Esophagus squamous epithelium (tissue), 5 donors: Measurements from ENCODE around the gene PDHB. TPM values are rescaled to one million over a fixed set of nuclear protein-coding genes. Genes with fewer than 3 reads are reported as not detected.
A peak's percentile ranks its signal among the peaks of the same experiment; 100 is the strongest.

ENCODE experiments used
- DNase-seq: peaks from one replicate; lab custom pipeline; 2025; lab: John Stamatoyannopoulos, UW
- H3K27ac ChIP-seq, 4 donors: fragments of 200-600 bp; sonication (generic); one replicate each; pipeline ENCODE4 v1.5.1; 2016 to 2019; ENCODE audit warnings: mild to moderate bottlenecking in 1 of 4
- H3K27me3 ChIP-seq, 4 donors: fragments of 200-600 bp; sonication (generic); 1 replicate in 3 of 4; 2 replicates in 1 of 4; pipeline versions ENCODE4 v1.5.1 to v1.6.0; 2017 to 2021; ENCODE audit warnings: antibody characterized with exemption in 1 of 4
- H3K36me3 ChIP-seq, 3 donors: fragments of 200-600 bp; sonication (generic); one replicate each; pipeline ENCODE4 v1.5.1; 2016 to 2019
- H3K4me1 ChIP-seq, 3 donors: fragments of 200-600 bp; sonication (generic); one replicate each; pipeline ENCODE4 v1.5.1; 2017 to 2019
- H3K4me3 ChIP-seq, 4 donors: fragments of 200-600 bp; sonication (generic); 1 replicate in 3 of 4; 2 replicates in 1 of 4; pipeline ENCODE4 v1.5.1; 2016 to 2019; ENCODE audit warnings: mild to moderate bottlenecking in 2 of 4, moderate library complexity in 1 of 4
- H3K9me3 ChIP-seq, 3 donors: fragments of 200-600 bp; sonication (generic); one replicate each; pipeline ENCODE4 v1.5.1; 2016 to 2019
- POLR2A ChIP-seq, 4 donors: fragments of 450-650 bp; IDR thresholded peaks; one replicate each; pipeline ENCODE4 v1.6.1; 2017; ENCODE audit warnings: antibody characterized with exemption in 4 of 4, mild to moderate bottlenecking in 4 of 4, moderate library complexity in 3 of 4
- WGBS, 2 donors: methylation state at CpG; one replicate each; pipeline ENCODE4 v1.1.5; 2018; 5-methylcytosine and 5-hydroxymethylcytosine counted together
- intact Hi-C: fragments of 100-400 bp; cut with DNase I; formaldehyde crosslinking; loops from one replicate; pipeline ENCODE4 v1.15.0; 2022
- total RNA-seq, 4 donors: library from RNA; depleted of rRNA; stranded (reverse); fragments of >200 nt; gene quantifications; one replicate each; pipeline ENCODE4 v1.1.0, GENCODE V29; 2016
- TF ChIP-seq, protein P1 (sequence below), 6 experiments: fragments of 450-650 bp in 4 of 6; fragments of 200-600 bp in 2 of 6; sonication (generic) in 2 of 6; IDR thresholded peaks; one replicate each; pipeline ENCODE4 v1.5.1; 2016 to 2019; ENCODE audit warnings: antibody characterized with exemption in 6 of 6, mild to moderate bottlenecking in 4 of 6, moderate library complexity in 4 of 6
- donor health status: DM: yes; HTN: yes; CAD: no.

The PDHB gene
- total RNA-seq, 4 donors from 2014 or later, result 52.6 to 104 (median 83.0) TPM

DNA sequence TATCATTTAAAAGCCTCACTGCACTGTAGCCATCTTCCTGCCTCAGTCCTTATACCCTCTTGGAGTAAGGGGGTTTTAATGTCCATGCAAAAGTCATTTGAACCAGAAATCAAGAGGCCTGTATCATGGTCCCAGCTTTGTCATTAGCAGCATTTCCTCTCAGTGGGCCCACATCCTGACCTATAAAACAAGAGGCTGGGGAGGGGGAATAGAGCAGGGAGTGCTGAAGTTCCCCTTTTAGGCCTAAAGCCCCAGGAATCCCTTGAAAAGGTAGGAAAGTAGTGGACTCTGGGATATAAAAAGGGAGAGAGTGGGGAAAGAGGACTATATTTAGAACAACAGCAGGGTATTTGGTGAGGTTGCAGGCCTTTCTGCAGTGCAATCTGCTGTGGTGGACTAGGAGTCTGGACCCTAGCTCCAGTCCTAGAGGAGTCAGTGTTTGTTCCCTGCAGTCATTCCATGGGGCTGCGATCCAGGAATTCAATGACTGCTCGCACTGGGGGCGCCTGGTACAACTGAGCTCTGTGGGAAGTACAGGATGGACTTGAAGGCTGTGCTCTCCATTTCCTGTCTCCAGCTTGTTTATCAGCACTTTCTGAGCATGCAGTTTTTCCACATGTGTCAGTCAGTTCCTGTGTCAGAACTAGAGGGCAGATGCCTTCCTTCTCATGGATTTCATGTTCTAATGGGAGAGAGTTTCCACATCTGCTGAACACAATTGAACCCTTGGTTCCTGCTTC, 46.8 kb downstream of the PDHB start:
- peak overlapping the region; percentile 24 to 80 (median 70) for H3K27ac ChIP-seq
- TF ChIP-seq POLR2A (IDR thresholded peaks at IDR 0.05), result no peak
- TF ChIP-seq, protein P1, sequence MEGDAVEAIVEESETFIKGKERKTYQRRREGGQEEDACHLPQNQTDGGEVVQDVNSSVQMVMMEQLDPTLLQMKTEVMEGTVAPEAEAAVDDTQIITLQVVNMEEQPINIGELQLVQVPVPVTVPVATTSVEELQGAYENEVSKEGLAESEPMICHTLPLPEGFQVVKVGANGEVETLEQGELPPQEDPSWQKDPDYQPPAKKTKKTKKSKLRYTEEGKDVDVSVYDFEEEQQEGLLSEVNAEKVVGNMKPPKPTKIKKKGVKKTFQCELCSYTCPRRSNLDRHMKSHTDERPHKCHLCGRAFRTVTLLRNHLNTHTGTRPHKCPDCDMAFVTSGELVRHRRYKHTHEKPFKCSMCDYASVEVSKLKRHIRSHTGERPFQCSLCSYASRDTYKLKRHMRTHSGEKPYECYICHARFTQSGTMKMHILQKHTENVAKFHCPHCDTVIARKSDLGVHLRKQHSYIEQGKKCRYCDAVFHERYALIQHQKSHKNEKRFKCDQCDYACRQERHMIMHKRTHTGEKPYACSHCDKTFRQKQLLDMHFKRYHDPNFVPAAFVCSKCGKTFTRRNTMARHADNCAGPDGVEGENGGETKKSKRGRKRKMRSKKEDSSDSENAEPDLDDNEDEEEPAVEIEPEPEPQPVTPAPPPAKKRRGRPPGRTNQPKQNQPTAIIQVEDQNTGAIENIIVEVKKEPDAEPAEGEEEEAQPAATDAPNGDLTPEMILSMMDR (IDR thresholded peaks at IDR 0.05), result no peak
- H3K27me3 ChIP-seq, result no peaks in the 10 kb centered on the region
- intact Hi-C loops, result no loop called here
- H3K9me3 ChIP-seq, result no peaks in the 10 kb centered on the region
- H3K36me3 ChIP-seq, result peaks cover 0 to 16% (median 0%) of the 10 kb centered on the region in 3 donors
- 51 to 80% methylated on average over 3 of the region's 3 CpGs for WGBS, 2 donors
- no peak overlapping the region for H3K4me3 ChIP-seq
- DNase-seq, result no peak
- peaks cover 6 to 53% (median 18%) of the 10 kb centered on the region in 3 donors for H3K4me1 ChIP-seq

DNA sequence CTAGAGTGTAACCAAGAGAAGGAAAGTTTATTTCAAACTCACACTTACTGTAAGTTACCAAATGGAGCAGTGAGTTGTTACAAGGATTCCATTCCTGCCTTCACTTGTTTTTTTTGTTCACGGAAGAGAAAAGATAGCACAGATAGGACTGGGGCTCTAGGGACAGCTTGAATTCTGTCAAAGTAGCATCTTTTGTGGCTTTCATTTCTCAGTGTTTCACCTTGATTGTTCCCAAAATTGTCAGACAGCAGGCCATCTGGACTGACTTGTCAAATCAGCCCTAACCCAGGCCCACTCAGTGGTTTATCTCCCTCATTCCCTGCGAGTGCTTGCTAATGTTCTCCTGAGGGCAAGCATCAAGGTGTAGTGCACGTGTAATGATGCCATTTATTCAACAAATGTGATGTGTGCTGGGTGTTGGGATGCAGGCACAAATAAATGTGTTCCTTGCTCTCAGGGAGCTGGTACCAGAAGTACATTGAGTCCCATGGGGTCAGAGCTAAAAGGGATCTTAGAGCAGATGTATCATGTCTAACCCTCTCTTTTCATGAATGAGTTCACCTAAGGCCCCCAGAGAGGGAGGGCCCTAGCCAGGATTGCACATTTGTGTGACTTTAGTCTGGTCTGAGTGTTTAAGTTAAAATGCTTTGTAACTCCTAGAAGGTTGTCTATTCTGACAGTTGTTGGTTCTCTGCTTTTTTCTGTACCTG, 49.1 kb downstream of the PDHB start:
- Histone ChIP-seq H3K36me3 (peaks cover 0 to 15% (median 0%) of the 10 kb centered on the region in 3 donors), H3K4me1 (peaks cover 6 to 44% (median 18%) of the 10 kb centered on the region in 3 donors), H3K4me3 (no peak overlapping the region), H3K27me3 (no peaks in the 10 kb centered on the region), H3K27ac (peak overlapping the region in 1 of 4 donors; percentile 15), H3K9me3 (no peaks in the 10 kb centered on the region)
- no peak for DNase-seq
- WGBS, 2 donors, result 74 to 85% methylated on average over 3 of the region's 3 CpGs
- TF ChIP-seq, protein P1 (IDR thresholded peaks at IDR 0.05), result no peak
- no peak for TF ChIP-seq POLR2A (IDR thresholded peaks at IDR 0.05)
- intact Hi-C loops, result no loop called here

DNA sequence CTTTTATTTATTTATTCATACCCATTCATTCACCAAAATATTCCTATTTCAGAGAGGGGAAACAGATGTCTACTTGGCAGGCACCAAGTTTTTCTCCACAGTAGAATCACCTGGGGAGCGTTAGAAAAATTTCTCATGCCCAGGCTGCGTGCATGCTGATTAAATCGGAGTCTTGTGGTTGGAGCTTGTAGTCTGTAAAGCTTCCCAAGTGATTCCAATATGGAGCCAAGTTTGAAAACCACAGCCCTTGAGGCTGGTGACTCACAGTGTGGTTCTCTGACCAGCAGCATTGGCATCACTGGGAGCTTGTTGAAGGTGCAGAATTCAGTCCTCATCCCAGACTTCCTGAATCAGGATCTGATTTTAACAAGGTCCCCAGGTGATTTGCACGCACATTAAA, 49.7 kb downstream of the PDHB start:
- no peak for DNase-seq
- Histone ChIP-seq H3K4me1 (peaks cover 6 to 38% (median 18%) of the 10 kb centered on the region in 3 donors), H3K27me3 (no peaks in the 10 kb centered on the region), H3K36me3 (peaks cover 0 to 15% (median 0%) of the 10 kb centered on the region in 3 donors), H3K4me3 (no peak overlapping the region), H3K27ac (no peak overlapping the region), H3K9me3 (no peaks in the 10 kb centered on the region)
- 46 to 52% methylated on average over 3 to 4 of the region's 4 CpGs for WGBS, 2 donors
- intact Hi-C loops, result no loop called here
- TF ChIP-seq POLR2A (IDR thresholded peaks at IDR 0.05), result no peak
- TF ChIP-seq, protein P1 (IDR thresholded peaks at IDR 0.05), result no peak

DNA sequence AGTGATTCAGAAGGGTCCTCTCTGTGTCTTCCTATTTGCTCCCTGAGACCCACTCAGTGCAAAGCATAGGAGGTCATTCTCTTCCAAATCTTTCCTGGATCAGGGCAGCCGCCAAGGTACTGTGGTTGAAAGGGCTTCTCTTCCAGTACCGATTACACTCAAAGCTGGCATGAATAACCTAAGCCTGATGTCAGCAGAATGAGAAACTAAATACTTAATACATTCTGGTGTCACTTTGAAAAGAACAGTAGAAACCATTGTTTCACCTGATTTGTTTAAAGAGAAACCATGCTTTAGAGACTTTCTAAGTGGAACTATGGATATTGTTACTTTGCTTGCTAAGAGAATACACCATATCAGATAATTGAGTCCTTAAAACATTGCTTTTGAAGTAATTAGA, 50.2 kb downstream of the PDHB start:
- 65 to 75% methylated on average over 2 of the region's 2 CpGs for WGBS, 2 donors
- H3K27ac ChIP-seq, result no peak overlapping the region
- intact Hi-C loops, result no loop called here
- TF ChIP-seq, protein P1 (IDR thresholded peaks at IDR 0.05), result no peak
- no peak for TF ChIP-seq POLR2A (IDR thresholded peaks at IDR 0.05)
- peaks cover 6 to 36% (median 18%) of the 10 kb centered on the region in 3 donors for H3K4me1 ChIP-seq
- no peaks in the 10 kb centered on the region for H3K9me3 ChIP-seq
- H3K36me3 ChIP-seq, result peaks cover 0 to 15% (median 0%) of the 10 kb centered on the region in 3 donors
- no peaks in the 10 kb centered on the region for H3K27me3 ChIP-seq
- H3K4me3 ChIP-seq, result no peak overlapping the region
- no peak for DNase-seq
